GM18520 (cell line): ENCODE results near the gene AKAP1.
"Not testable (repeated sequence)": the region's sequence is repeated elsewhere in the genome, so short reads cannot be mapped to it uniquely, and the experiment has no call there.

ENCODE experiments used
- ATAC-seq: cut with Tn5 transposase; IDR thresholded peaks from one replicate; pipeline ENCODE4 v1.9.1; 2021; ENCODE audit not compliant: unreplicated experiment

AKAP1 gene

GRCh38 chr17:57075785-57076184 lies 9.3 kb upstream of the AKAP1 start:
- no peak for ATAC-seq

DNA sequence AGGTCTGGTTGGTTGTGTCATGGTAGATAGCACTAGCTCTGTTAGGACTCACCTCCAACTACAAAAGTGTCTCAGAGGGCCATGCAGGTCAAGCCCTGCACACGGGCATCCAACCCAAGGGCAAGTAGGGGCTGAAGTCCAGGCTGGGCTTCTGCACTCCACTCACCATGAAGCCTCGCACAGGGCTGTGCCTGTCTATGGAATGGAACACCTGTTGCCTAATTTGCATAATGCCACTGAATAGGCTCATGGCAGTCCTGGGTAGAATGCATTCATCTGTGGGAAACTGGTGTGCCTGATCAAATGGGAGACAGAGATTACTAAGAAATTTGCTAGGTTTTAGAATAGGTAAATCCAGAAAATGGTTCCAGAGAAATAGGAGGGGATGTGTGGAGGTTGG lies 8.0 kb upstream of the AKAP1 start:
- ATAC-seq: no peak

DNA sequence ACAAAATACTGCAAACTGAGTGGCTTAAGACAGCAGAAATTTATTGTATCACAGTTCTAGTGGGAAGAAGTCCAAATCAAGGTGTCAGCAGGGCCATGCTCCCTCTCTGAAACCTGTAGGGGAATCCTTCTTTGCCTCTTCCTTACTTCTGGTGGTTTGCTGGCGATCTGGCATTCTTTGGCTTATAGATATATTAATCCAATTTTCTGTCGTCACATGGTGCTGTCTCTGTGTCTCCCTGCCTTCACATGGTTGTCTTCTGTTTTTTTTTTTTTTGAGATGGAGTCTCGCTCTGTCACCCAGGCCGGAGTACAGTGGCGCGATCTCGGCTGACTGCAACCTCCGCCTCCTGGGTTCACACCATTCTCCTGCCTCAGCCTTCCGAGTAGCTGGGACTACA lies 6.8 kb upstream of the AKAP1 start:
- no peak for ATAC-seq

DNA sequence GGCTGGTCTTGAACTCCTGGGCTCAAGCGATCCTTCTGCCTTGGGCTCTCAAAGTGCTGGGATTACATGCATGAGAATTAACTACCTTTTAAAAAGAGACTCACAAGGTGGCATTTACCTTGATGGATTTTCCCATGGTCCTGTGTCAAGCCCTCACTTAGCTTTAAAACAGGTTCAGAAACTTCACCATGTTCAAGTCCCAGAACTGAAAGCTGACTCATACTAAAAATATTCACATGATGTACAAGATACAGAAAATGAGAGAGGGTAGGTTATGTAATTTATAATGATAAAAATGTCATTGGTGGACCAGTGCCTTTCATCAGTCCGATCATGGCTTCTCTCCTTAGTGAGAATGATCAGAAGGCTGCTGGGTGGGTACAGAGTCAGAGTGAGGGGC lies 4.3 kb upstream of the AKAP1 start:
- ATAC-seq: no peak

- no peak for ATAC-seq
These were observed 2.6 kb upstream of the AKAP1 start for GRCh38 chr17:57082441-57082840.

DNA sequence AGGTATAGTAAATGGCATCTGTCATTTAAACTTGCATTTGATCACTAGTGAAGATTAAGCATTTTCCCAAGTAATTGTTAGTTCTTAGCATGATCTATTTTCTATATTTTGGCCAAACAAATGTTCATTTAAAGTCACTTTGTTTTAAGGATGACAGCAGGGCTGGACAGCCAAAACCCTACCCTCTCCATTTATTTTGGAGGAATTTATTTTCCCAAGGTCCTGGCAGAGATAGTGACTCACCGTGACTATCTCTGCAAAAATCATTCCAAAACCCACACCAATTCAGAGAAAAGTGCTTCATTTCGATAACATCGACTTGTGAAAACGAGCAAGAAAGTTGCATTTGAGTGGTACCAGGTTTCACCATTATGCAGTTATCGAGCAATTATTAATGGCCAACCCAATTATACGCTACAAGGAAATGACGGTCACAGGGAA lies 665 bp upstream of the AKAP1 start:
- no peak for ATAC-seq

- ATAC-seq: peak; percentile 9
These were observed 512 bp downstream of the AKAP1 start for GRCh38 chr17:57085448-57086068.

DNA sequence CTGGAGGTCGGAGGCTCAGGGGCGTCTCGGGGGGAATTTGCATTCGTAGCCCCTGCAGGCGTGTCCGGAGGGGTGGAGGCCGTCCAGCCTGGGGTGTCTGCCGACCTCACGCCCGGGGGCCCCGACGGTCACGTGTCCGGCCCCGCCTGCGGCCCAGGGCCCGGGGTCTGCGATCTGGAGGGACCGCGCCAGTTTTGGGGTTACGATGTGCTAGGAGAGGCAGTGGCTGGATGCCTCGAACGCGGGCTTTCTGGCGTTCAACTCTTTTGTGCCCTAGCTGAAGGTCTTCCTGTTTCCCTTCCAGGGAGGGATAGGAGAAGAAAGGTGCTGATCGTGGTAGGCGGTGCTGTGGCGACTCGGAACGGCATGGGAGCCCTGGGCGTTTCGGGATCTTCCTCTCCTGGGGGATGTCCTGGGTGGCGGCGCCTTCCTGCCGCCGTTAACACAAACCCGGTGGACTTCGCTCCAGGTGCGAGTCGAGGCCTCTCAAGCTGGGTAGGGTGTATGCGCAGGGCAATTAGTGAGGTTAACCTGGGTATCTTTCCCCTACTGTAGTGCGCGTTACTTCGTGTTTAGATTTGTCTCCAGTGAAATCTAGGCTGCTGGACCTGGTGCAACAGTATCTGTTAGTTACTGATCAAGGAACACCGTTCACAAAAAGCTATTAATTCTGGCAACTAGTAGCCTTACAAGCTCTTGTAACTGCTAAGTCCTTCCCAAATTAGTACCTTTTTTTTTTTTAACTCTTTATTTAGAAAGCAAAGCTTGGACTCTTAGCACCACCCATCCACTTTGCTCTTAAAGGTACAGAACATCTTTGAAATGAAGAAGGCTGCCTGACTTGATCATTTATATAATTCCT lies 1.3 kb downstream of the AKAP1 start:
- no peak for ATAC-seq

DNA sequence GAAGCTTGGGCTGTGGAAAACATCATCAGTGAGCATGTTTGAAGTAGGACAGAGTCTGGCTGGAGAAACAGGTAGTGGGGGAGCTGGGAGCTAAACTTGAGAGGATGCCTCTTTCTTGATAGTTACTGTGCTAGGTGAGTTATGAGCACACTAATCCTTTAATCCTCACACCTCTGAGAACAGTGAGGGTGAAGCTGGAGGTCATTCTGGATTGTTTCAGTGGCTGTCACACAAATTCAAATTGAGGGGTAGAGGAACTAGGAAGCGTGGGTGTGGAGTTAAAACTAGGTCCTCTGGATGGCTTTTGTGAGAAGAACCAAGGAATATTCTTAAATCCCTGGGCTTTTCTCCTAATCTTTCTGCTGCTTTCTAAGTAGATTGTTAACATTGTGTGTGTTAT lies 3.3 kb downstream of the AKAP1 start:
- no peak for ATAC-seq

GRCh38 chr17:57089391-57089790 lies 4.3 kb downstream of the AKAP1 start:
- no peak for ATAC-seq

DNA sequence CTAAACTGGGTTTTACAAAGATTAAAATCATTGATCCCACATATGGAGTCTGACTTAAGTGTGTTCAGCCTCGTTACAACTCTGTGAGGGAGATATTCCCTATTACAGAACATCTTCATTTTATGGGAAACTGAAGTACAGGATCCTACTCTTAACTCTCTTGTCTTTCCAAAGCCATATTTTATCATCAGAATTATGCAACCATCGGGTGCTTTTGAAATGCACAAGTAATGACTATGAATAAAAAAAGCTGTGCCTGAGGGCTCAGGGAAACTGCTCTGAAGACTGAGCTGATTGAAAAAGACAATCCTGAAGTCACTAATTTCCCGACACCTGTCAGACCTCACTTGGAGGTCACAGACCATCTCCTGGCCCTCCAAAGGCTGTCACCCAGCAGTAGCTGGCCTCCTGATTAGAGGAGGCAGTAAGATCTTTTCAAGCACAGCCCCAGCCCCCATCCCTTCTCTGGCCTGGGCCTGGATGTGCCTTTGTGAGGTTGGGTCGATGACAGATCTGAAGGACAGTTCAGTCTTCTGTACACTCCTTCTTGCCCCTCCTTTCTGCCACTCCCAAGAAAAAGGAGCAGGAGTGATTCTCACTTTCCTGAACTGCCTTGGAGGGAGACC lies 5.6 kb downstream of the AKAP1 start:
- ATAC-seq: no peak

DNA sequence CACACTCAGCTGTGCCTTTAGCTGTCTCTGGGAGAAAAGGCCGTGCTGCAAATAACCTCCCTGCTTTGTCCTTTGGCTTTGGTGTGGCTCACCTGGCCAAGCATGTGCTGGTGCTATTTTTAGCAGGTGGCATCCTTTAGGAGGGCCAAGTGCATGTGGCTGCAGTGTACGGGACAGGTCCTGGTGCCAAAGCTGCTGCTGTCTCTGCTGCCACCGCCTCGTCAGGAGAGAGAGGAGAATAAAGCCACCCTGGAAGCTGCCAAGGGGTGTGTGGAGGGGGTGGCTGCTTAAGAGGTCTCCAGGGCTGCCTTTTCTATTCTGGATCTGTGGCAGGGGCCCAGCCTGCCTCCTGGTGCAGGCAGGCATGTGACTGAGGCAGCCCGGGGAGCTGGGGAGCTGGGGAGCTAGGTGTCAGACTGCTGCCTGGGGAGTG lies 6.2 kb downstream of the AKAP1 start:
- ATAC-seq: no peak

GRCh38 chr17:57092171-57092570 lies 7.1 kb downstream of the AKAP1 start:
- no peak for ATAC-seq

DNA sequence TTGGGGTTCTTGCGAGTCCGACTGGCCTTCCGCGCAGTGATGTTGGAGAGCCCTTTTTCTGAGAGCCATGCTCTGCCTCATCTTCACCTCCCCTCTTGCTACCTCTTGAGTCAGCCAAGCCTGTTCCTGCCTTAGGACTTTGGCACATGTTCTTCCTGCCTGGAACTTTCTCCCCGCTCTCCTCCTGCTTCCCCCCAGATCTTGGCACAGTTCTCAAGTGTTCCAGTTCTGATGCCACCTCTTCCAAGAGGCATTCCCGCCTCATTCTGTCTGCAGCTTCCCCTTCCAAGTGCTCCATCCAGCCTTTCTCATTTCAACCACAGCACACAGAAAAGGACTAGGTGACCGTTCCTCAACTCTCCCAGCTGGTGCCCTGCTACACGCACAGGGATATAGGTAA lies 7.7 kb downstream of the AKAP1 start:
- ATAC-seq: no peak

- ATAC-seq: no peak
These were observed 11.6 kb downstream of the AKAP1 start for GRCh38 chr17:57096472-57097202.

DNA sequence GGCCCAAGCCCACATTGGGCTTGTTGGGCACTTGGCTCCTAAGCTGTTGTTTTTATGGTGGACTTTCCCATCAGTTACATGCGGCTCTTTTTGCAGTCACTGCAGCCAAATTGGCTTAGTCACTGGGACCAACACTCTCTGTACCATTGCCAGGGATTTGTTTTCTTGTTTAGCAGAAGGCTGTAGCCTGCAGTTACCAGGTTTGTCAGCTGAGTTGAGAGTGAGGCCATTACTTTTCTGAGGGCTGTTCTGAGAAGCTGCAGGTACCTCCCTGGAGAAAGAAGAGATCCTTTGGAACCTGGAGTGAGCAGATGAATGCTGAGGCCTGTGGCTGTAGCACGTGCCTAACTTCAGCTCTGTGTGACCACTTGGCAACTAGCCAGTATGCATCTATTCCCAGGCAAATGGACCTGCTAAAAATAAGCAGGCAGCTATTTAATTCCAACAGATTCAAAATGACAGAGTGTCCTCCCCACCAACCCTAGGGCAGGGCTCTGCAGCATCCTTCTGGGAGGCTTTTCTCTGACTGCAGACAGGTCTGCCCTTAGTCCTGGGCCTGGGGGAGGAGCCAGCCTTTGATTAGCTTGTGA lies 12.9 kb downstream of the AKAP1 start:
- no peak for ATAC-seq

- ATAC-seq: no peak
These were observed 14.1 kb downstream of the AKAP1 start for GRCh38 chr17:57099165-57099564.

- no peak for ATAC-seq
These were observed 17.1 kb downstream of the AKAP1 start for GRCh38 chr17:57102122-57102521.

GRCh38 chr17:57102660-57103059 lies 17.6 kb downstream of the AKAP1 start:
- ATAC-seq: not testable (repeated sequence)

GRCh38 chr17:57104461-57105175 lies 19.6 kb downstream of the AKAP1 start:
- ATAC-seq: no peak
